HG03575 (cell line): ENCODE data around the gene SEMA5A.

Experiments used
- ATAC-seq: cut with Tn5 transposase; IDR thresholded peaks from one replicate; pipeline ENCODE4 v1.9.1; 2021; ENCODE audit not compliant: unreplicated experiment, insufficient number of reproducible peaks, low FRiP score; ENCODE audit errors: extremely low read depth

Gene SEMA5A

GRCh38 chr5:9453480-9454011, 92.3 kb downstream of the SEMA5A start:
- ATAC-seq: no peak

- no peak for ATAC-seq
These were observed 93.7 kb downstream of the SEMA5A start for GRCh38 chr5:9452181-9452580.

GRCh38 chr5:9451037-9451436, 94.8 kb downstream of the SEMA5A start:
- no peak for ATAC-seq

GRCh38 chr5:9447691-9448090, 98.2 kb downstream of the SEMA5A start:
- ATAC-seq: no peak

- ATAC-seq: no peak
These were observed 100.0 kb downstream of the SEMA5A start for GRCh38 chr5:9445826-9446388.

GRCh38 chr5:9444346-9444745, 101.5 kb downstream of the SEMA5A start:
- ATAC-seq: no peak

GRCh38 chr5:9441610-9442009, 104.3 kb downstream of the SEMA5A start:
- ATAC-seq: no peak

GRCh38 chr5:9440517-9440916, 105.4 kb downstream of the SEMA5A start:
- ATAC-seq: no peak

GRCh38 chr5:9439531-9440292, 106.2 kb downstream of the SEMA5A start:
- ATAC-seq: no peak

- ATAC-seq: no peak
These were observed 107.1 kb downstream of the SEMA5A start for GRCh38 chr5:9438596-9439354.

GRCh38 chr5:9437741-9438240, 108.1 kb downstream of the SEMA5A start:
- no peak for ATAC-seq

GRCh38 chr5:9431496-9432258, 114.2 kb downstream of the SEMA5A start:
- ATAC-seq: no peak

- no peak for ATAC-seq
These were observed 114.8 kb downstream of the SEMA5A start for GRCh38 chr5:9431151-9431495.

GRCh38 chr5:9430306-9430705, 115.6 kb downstream of the SEMA5A start:
- ATAC-seq: no peak

GRCh38 chr5:9429691-9430215, 116.1 kb downstream of the SEMA5A start:
- no peak for ATAC-seq

- no peak for ATAC-seq
These were observed 117.6 kb downstream of the SEMA5A start for GRCh38 chr5:9428272-9428671.

- ATAC-seq: no peak
These were observed 120.2 kb downstream of the SEMA5A start for GRCh38 chr5:9425710-9426109.

- ATAC-seq: no peak
These were observed 122.3 kb downstream of the SEMA5A start for GRCh38 chr5:9423571-9423970.

- no peak for ATAC-seq
These were observed 124.0 kb downstream of the SEMA5A start for GRCh38 chr5:9421884-9422283.
